Measurements from ENCODE around the gene MIER2.

Gene MIER2

DNA sequence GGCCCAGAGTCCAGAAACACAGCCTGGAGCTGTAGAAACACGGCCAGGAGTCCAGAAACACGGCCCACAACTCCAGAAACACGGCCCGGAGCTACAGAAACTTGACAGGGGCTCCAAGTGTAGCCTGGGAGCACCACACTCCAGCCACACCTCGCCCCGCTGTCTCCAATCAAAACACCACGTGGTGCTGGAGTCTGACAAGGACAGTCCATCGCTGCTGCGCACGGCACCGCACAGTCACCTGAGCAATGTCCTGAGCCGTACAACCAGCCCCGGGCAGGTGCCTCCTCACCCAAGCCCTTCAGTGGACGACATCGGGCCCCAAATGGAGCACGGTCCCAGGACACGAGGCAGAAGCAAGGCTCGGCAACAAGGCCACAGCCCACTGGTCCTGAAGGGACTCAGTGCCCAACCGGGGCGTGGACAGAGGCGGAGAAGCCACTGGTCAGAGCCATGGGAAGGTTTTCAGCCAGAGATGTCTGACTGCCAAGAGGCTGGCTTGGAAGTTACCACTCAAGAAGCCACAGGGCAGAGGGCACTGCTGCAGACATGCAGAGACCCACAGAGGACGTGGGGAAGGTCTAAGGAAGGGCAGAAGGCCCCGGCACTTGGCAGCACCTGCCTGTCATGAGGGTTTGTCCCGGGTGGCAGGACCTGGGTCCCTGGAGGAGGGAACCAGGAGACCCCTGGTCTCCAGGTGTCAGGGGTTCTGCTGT, 33.7 kb downstream of the MIER2 start:
- in situ Hi-C loops (cut with HindIII; ENCODE audit: low sequenced_read_pairs): no loop called here

- in situ Hi-C loops (cut with HindIII; ENCODE audit: low sequenced_read_pairs): no loop called here
Observed at GRCh38 chr19:310141-310651, 34.4 kb downstream of the MIER2 start.

DNA sequence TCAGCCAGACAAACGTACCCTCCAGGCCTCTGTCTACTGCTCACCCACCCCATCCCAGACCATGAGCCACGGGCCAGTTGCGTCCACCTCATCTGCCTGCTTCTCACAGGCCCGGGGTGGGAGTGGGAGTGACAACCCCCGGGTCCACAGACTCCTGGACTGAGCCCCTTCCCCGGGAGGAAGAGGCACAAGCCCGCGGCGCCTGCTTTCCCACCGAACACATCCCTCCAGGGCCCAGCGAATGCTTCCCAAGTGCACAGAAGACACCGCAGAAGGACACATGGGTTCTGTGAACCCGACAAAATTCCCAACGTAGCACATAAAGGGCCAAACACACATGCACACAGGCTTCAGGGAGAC, 35.4 kb downstream of the MIER2 start:
- in situ Hi-C loops (cut with HindIII; ENCODE audit: low sequenced_read_pairs): no loop called here

- in situ Hi-C loops (cut with HindIII; ENCODE audit: low sequenced_read_pairs): no loop called here
Observed at GRCh38 chr19:308471-309205, 36.0 kb downstream of the MIER2 start.

DNA sequence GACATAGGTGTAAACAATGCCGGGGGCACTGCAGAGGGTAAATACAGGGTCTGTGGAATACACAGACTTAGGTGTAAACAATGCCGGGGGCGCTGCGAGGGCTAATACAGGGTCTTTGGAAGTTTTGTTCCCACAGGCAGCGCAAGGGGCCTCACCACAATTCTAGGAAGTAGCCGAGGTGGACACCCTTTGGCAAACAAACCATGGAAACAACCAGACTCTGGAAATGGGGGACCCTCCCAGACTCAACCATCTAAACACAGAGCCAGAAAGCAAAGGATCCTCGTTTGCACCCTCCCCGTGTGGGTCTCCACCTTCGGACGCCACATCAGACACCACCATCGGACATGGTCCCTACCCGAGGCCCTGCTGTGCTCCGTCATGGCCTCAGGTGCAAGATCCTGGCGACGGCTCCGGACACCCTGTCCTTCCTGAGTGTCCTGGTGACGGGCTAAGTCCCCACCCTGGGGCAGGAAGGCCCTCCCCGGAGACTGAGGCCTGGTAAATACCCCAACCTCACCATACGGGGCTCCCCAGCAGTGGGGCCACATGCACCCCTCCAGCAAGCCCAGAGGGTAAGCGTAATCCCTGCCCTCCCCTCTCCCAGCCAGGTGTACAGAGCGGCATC, 36.7 kb downstream of the MIER2 start:
- in situ Hi-C loops (cut with HindIII; ENCODE audit: low sequenced_read_pairs): no loop called here

- in situ Hi-C loops (cut with HindIII; ENCODE audit: low sequenced_read_pairs): no loop called here
Observed at GRCh38 chr19:307111-307531, 37.5 kb downstream of the MIER2 start.

GRCh38 chr19:306151-306900, 38.3 kb downstream of the MIER2 start:
- in situ Hi-C loops (cut with HindIII; ENCODE audit: low sequenced_read_pairs): no loop called here

- in situ Hi-C loops (cut with HindIII; ENCODE audit: low sequenced_read_pairs): no loop called here
Observed at GRCh38 chr19:305240-306150, 39.1 kb downstream of the MIER2 start.

DNA sequence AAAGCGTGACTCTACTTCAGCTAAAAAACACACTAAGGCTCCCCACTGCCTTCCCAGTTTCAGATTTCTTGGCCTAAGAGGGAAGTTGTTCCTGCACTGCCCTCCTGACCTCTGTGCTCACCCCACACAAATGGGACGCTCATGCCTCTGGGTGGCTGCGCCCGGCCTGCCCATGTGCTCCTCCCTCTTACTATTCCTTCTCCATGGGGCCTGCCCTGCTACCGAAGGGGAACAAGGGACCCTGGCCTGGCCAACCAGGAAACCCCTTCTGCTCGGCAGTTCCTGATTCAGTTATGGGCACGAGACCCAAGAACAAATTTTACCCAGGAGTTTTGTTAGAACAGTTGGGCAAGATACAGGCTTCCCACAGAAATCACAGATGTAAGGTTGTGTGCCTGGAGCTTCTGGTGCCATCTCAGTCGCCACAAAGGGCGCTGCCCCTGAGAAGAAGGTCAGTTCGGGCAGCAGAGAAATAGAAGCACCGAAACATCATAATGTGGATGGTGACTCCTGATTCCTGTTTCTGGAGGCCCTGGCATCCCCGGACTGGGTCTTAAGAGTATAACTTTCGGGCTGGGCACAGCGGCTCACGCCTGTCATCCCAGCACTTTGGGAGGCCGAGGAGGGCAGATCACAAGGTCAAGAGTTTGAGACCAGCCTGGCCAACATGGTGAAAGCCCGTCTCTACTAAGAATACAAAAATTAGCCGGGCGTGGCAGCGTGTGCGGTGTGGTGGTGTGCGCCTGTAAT, 47.9 kb downstream of the MIER2 start:
- in situ Hi-C loops (cut with HindIII; ENCODE audit: low sequenced_read_pairs): no loop called here

GRCh38 chr19:295687-296370, 48.8 kb downstream of the MIER2 start:
- in situ Hi-C loops (cut with HindIII; ENCODE audit: low sequenced_read_pairs): no loop called here

GRCh38 chr19:294946-295686, 49.5 kb downstream of the MIER2 start:
- in situ Hi-C loops (cut with HindIII; ENCODE audit: low sequenced_read_pairs): no loop called here

DNA sequence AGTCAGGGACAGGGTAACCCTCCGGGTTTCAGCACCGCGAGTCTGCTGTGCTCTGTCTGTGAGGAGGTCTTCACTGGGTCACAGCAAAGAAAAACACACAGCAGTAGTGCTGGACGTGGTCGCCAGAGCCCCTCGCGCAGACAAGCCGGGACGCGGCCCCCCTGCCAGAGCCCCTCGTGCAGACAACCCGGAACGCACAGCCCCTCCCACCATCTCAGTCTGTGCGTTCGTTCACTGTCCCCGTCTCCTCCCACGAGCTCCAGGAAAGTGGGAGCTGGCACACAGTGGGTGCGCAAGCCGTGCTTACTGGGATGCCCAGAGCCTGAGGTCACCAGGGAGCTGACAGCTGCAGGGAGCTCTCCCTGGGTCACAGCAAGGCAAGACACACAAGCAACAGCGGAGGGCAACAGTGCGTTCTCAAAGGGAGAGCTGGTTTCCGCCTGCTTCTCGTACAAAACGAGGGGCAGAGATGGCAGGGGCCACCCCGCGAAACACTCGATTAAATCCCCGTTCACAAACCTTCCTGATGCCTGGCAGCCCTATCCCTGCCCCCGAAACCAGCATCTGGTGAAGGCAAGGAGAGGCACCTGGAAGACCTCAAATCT, 50.2 kb downstream of the MIER2 start:
- in situ Hi-C loops (cut with HindIII; ENCODE audit: low sequenced_read_pairs): no loop called here

DNA sequence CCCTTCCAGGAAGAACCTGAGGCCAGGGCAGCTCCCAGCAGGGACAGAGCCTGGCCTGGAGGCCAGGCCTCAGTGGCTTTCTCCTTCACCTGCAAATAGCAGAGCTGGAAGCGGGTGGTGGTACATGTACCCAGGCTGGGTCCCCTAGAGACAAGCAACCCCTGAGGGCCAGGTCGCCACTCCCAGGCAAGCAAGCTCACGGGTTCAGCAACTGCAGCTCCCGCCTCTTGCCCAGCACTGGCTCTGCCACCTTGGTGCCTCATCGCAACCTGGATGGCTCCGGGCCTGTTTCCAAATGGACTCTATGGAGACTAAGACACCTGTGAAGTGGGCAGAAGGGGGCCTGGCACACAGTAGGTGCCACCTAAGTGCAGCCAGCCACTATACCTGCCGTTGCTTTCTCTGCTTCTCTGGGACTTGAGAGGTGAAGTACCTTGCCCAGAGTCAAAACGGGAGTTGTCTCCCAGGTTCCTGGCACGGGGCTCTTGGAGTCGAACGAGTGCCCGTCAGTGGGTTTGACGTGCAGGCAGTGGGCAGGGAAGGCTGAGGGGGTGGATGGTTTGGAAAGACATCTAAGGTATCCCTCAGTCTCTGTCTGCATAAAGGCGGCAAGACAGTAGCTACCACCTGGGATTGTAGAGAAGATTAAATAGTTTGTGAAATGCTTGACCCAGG, 51.0 kb downstream of the MIER2 start:
- in situ Hi-C loops (cut with HindIII; ENCODE audit: low sequenced_read_pairs): no loop called here

DNA sequence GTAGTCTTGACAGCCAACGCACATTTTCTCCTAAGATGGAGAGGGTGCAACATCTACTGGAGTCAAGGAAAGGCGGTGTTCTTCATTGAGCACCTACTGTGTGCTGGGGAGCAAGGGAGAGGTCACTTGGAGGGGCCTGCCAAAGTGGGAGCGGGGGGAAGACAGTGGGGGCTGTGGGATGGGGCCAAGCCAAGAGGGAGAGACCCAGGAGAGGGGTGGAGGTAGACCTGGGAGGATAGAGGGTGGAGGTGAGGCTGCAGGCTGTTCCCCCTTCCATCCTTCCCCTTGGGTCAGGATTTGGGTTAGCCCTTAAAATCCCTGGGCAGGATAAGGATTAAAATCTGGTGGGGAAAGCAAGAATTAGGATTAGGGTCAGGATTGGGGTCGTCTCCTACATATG, 51.6 kb downstream of the MIER2 start:
- in situ Hi-C loops (cut with HindIII; ENCODE audit: low sequenced_read_pairs): no loop called here

GRCh38 chr19:292281-292884, 52.2 kb downstream of the MIER2 start:
- in situ Hi-C loops (cut with HindIII; ENCODE audit: low sequenced_read_pairs): no loop called here

- in situ Hi-C loops (cut with HindIII; ENCODE audit: low sequenced_read_pairs): no loop called here
Observed at GRCh38 chr19:291561-292280, 52.9 kb downstream of the MIER2 start.

Measured in DLD1 (cell line).